H1 (cell line): ENCODE data around the gene RSPO3. TPM values are rescaled to one million over a fixed set of nuclear protein-coding genes. Genes with fewer than 3 reads are reported as not detected.

ENCODE experiments used
- ASH2L ChIP-seq: fragments of 200-600, 300-600 bp; sonication (generic); IDR thresholded peaks from one replicate; pipeline ENCODE4 v1.7.1; 2017; ENCODE audit warnings: low read length
- BCL11A ChIP-seq, 2 experiments: IDR thresholded peaks; one replicate each; pipeline ENCODE4 v1.6.1; 2011; ENCODE audit warnings: low read depth in 2 of 2, low read length in 2 of 2, mild to moderate bottlenecking in 2 of 2
- CBX5 ChIP-seq: fragments of 300-800, 300-1000 bp; sonication (generic); IDR thresholded peaks from 2 replicates; pipeline ENCODE4 v1.7.1; 2016; ENCODE audit warnings: antibody characterized with exemption, low read length, low read depth
- CHD1 ChIP-seq: IDR thresholded peaks from 2 replicates; pipeline ENCODE4 v1.6.1; 2012; ENCODE audit warnings: low read depth, low read length, improper control_type of control experiment
- RNF2 ChIP-seq: fragments of 200-900, 300-1000 bp; sonication (generic); IDR thresholded peaks from 2 replicates; pipeline ENCODE4 v1.7.1; 2016; ENCODE audit warnings: borderline replicate concordance, low read depth, mild to moderate bottlenecking, antibody characterized with exemption, low read length; ENCODE audit not compliant: poor library complexity, severe bottlenecking; ENCODE audit errors: missing control alignments
- SUZ12 ChIP-seq: fragments of 200-600 bp; sonication (generic); IDR thresholded peaks from 2 replicates; pipeline ENCODE4 v1.6.1; 2012; ENCODE audit warnings: mild to moderate bottlenecking, inconsistent platforms, low read length, moderate library complexity, mixed read lengths
- polyA plus RNA-seq, 7 experiments: library from polyadenylated mRNA; depleted of rRNA in 3 of 7; stranded (reverse) in 5 of 7; unstranded in 2 of 7; fragments of >200 nt in 5 of 7; fragments of 200-250 nt in 2 of 7; gene quantifications; 1 replicate in 5 of 7; 2 replicates in 1 of 7; 4 replicates in 1 of 7; pipeline versions ENCODE4 v1.2.1 to v1.2.3, GENCODE V29; 2011 to 2013; ENCODE audit warnings: missing spikeins in 2 of 7, mixed read lengths in 2 of 7
- total RNA-seq: library from RNA; stranded (reverse); fragmentation: NEBNext Ultra II Directional; extraction: Animal tissue kit (Norgen Biotek cat#: 25700); gene quantifications from 2 replicates; pipeline ENCODE4 v1.2.1, GENCODE V29; 2021
- TF ChIP-seq, protein P1 (sequence below): IDR thresholded peaks from 2 replicates; pipeline ENCODE4 v1.6.1; 2012; ENCODE audit warnings: low read length, inconsistent platforms
- TF ChIP-seq, protein P2 (sequence below): fragments of 300-600 bp; sonication (generic); IDR thresholded peaks from 2 replicates; pipeline ENCODE4 v1.7.1; 2012; ENCODE audit warnings: low read length, moderate library complexity, mild to moderate bottlenecking, inconsistent platforms; ENCODE audit not compliant: insufficient replicate concordance

RSPO3 gene
- total and polyA plus RNA-seq, 2 of the 8 experiments (the other 6 are each of a cell fraction or from before 2014, with no cell fraction given), result not detected

DNA sequence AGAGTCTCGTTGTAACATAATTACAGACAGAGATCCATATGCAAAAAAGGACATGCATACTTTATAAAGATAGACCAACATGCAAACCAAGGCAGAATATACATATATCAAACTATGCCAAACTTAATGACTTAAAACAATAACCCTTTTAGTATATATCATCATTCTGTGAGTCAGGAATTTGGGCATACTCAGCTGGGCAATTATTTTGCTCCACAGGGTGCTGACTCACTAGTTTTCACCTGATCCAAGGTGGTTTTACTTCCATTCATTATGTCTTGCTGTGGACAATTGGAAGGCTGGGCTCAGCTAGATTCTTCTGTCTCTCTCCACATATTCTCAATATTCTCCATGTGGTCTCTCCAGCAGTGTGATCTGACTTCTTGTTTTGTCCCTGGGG lies 107.0 kb downstream of the RSPO3 start (continued):
- TF ChIP-seq, protein P1, sequence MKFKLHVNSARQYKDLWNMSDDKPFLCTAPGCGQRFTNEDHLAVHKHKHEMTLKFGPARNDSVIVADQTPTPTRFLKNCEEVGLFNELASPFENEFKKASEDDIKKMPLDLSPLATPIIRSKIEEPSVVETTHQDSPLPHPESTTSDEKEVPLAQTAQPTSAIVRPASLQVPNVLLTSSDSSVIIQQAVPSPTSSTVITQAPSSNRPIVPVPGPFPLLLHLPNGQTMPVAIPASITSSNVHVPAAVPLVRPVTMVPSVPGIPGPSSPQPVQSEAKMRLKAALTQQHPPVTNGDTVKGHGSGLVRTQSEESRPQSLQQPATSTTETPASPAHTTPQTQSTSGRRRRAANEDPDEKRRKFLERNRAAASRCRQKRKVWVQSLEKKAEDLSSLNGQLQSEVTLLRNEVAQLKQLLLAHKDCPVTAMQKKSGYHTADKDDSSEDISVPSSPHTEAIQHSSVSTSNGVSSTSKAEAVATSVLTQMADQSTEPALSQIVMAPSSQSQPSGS, result no peak
- TF ChIP-seq, protein P2, sequence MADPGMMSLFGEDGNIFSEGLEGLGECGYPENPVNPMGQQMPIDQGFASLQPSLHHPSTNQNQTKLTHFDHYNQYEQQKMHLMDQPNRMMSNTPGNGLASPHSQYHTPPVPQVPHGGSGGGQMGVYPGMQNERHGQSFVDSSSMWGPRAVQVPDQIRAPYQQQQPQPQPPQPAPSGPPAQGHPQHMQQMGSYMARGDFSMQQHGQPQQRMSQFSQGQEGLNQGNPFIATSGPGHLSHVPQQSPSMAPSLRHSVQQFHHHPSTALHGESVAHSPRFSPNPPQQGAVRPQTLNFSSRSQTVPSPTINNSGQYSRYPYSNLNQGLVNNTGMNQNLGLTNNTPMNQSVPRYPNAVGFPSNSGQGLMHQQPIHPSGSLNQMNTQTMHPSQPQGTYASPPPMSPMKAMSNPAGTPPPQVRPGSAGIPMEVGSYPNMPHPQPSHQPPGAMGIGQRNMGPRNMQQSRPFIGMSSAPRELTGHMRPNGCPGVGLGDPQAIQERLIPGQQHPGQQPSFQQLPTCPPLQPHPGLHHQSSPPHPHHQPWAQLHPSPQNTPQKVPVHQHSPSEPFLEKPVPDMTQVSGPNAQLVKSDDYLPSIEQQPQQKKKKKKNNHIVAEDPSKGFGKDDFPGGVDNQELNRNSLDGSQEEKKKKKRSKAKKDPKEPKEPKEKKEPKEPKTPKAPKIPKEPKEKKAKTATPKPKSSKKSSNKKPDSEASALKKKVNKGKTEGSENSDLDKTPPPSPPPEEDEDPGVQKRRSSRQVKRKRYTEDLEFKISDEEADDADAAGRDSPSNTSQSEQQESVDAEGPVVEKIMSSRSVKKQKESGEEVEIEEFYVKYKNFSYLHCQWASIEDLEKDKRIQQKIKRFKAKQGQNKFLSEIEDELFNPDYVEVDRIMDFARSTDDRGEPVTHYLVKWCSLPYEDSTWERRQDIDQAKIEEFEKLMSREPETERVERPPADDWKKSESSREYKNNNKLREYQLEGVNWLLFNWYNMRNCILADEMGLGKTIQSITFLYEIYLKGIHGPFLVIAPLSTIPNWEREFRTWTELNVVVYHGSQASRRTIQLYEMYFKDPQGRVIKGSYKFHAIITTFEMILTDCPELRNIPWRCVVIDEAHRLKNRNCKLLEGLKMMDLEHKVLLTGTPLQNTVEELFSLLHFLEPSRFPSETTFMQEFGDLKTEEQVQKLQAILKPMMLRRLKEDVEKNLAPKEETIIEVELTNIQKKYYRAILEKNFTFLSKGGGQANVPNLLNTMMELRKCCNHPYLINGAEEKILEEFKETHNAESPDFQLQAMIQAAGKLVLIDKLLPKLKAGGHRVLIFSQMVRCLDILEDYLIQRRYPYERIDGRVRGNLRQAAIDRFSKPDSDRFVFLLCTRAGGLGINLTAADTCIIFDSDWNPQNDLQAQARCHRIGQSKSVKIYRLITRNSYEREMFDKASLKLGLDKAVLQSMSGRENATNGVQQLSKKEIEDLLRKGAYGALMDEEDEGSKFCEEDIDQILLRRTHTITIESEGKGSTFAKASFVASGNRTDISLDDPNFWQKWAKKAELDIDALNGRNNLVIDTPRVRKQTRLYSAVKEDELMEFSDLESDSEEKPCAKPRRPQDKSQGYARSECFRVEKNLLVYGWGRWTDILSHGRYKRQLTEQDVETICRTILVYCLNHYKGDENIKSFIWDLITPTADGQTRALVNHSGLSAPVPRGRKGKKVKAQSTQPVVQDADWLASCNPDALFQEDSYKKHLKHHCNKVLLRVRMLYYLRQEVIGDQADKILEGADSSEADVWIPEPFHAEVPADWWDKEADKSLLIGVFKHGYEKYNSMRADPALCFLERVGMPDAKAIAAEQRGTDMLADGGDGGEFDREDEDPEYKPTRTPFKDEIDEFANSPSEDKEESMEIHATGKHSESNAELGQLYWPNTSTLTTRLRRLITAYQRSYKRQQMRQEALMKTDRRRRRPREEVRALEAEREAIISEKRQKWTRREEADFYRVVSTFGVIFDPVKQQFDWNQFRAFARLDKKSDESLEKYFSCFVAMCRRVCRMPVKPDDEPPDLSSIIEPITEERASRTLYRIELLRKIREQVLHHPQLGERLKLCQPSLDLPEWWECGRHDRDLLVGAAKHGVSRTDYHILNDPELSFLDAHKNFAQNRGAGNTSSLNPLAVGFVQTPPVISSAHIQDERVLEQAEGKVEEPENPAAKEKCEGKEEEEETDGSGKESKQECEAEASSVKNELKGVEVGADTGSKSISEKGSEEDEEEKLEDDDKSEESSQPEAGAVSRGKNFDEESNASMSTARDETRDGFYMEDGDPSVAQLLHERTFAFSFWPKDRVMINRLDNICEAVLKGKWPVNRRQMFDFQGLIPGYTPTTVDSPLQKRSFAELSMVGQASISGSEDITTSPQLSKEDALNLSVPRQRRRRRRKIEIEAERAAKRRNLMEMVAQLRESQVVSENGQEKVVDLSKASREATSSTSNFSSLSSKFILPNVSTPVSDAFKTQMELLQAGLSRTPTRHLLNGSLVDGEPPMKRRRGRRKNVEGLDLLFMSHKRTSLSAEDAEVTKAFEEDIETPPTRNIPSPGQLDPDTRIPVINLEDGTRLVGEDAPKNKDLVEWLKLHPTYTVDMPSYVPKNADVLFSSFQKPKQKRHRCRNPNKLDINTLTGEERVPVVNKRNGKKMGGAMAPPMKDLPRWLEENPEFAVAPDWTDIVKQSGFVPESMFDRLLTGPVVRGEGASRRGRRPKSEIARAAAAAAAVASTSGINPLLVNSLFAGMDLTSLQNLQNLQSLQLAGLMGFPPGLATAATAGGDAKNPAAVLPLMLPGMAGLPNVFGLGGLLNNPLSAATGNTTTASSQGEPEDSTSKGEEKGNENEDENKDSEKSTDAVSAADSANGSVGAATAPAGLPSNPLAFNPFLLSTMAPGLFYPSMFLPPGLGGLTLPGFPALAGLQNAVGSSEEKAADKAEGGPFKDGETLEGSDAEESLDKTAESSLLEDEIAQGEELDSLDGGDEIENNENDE, result no peak
- no peak for TF ChIP-seq BCL11A (IDR thresholded peaks at IDR 0.05; ENCODE audit: low read depth in 2 of 2, low read length in 2 of 2)
- no peak for TF ChIP-seq CHD1
- TF ChIP-seq SUZ12, result no peak
- no peak for TF ChIP-seq ASH2L
- TF ChIP-seq RNF2, result no peak
- no peak for TF ChIP-seq CBX5
